ENCODE measurements around the gene TULP4. TPM values are rescaled to one million over a fixed set of nuclear protein-coding genes. Genes with fewer than 3 reads are reported as not detected.

The TULP4 gene
- total and polyA plus RNA-seq, 7 donors = 2.4 to 142 (median 98.7) TPM

- peaks cover 0 to 7% (median 0%) of the 10 kb centered on the region in 4 donors for H3K36me3 ChIP-seq
- H3K4me3 ChIP-seq = no peak overlapping the region
- no peaks in the 10 kb centered on the region for H3K27me3 ChIP-seq
- intact Hi-C loops (cut with DNase I) = no loop called here
- no peak overlapping the region for H3K27ac ChIP-seq
- H3K9me3 ChIP-seq = peaks cover 0 to 3% (median 0%) of the 10 kb centered on the region in 4 donors
- H3K4me1 ChIP-seq = no peaks in the 10 kb centered on the region
- 91 to 94% methylated on average over 11 of the region's 11 CpGs for WGBS, 2 donors
- DNase-seq = no peak
- TF ChIP-seq CTCF (IDR thresholded peaks at IDR 0.05) (no peak), POLR2A (IDR thresholded peaks at IDR 0.05) (no peak), POLR2AphosphoS5 (IDR thresholded peaks at IDR 0.05) (no peak), EP300 (IDR thresholded peaks at IDR 0.05) (no peak)
These were observed 570 bp downstream of the TULP4 start for GRCh38 chr6:158312672-158313397.

GRCh38 chr6:158313989-158314388, 1.7 kb downstream of the TULP4 start:
- Histone ChIP-seq H3K36me3 (peaks cover 0 to 7% (median 0%) of the 10 kb centered on the region in 4 donors), H3K27me3 (no peaks in the 10 kb centered on the region), H3K4me1 (no peaks in the 10 kb centered on the region), H3K4me3 (no peak overlapping the region), H3K27ac (no peak overlapping the region), H3K9me3 (peaks cover 0 to 3% (median 0%) of the 10 kb centered on the region in 4 donors)
- no peak for TF ChIP-seq EP300 (IDR thresholded peaks at IDR 0.05)
- intact Hi-C loops (cut with DNase I) = no loop called here
- no peak for DNase-seq
- 65 to 78% methylated on average over 9 of the region's 9 CpGs for WGBS, 2 donors

DNA sequence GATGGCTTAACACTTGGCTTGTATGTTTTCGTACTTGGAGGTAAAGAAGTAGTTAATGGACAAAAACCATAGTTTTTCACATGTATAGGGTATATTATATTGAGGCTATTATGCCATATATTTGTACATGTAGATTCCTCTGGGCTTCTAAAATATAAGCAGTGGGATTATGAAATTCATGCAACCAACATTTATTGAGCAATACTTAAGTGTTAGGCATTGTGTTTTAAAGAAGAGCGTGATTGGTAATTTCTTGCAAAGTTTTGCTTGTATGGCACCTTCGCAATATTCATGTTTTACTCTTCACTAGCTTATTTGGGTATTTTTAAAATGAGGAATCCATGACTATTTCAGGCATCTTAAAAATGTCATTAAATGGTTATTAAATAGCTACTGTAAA, 2.5 kb downstream of the TULP4 start:
- DNase-seq = no peak
- peaks cover 0 to 7% (median 0%) of the 10 kb centered on the region in 4 donors for H3K36me3 ChIP-seq
- peaks cover 0 to 3% (median 0%) of the 10 kb centered on the region in 4 donors for H3K9me3 ChIP-seq
- H3K4me1 ChIP-seq = no peaks in the 10 kb centered on the region
- WGBS, 2 donors = 94 to 97% methylated on average over 3 of the region's 3 CpGs
- no peak overlapping the region for H3K4me3 ChIP-seq
- no peak overlapping the region for H3K27ac ChIP-seq
- intact Hi-C loops (cut with DNase I) = no loop called here
- H3K27me3 ChIP-seq = no peaks in the 10 kb centered on the region
- no peak for TF ChIP-seq EP300 (IDR thresholded peaks at IDR 0.05)
- no peak for TF ChIP-seq POLR2A (IDR thresholded peaks at IDR 0.05)
- TF ChIP-seq POLR2AphosphoS5 (IDR thresholded peaks at IDR 0.05) = no peak
- no peak for TF ChIP-seq CTCF (IDR thresholded peaks at IDR 0.05)

GRCh38 chr6:158316022-158316421, 3.8 kb downstream of the TULP4 start:
- peaks cover 0 to 7% (median 0%) of the 10 kb centered on the region in 4 donors for H3K36me3 ChIP-seq
- DNase-seq = no peak
- no peak overlapping the region for H3K27ac ChIP-seq
- TF ChIP-seq POLR2AphosphoS5 (IDR thresholded peaks at IDR 0.05) = no peak
- TF ChIP-seq CTCF (IDR thresholded peaks at IDR 0.05) = no peak
- TF ChIP-seq EP300 (IDR thresholded peaks at IDR 0.05) = no peak
- H3K27me3 ChIP-seq = no peaks in the 10 kb centered on the region
- intact Hi-C loops (cut with DNase I) = no loop called here
- no peak overlapping the region for H3K4me3 ChIP-seq
- WGBS, 2 donors = 82 to 84% methylated on average over 3 of the region's 3 CpGs
- H3K4me1 ChIP-seq = no peaks in the 10 kb centered on the region
- H3K9me3 ChIP-seq = peaks cover 0 to 3% (median 0%) of the 10 kb centered on the region in 4 donors

- Histone ChIP-seq H3K4me1 (peaks cover 0 to 31% (median 13%) of the 10 kb centered on the region in 4 donors), H3K9me3 (no peaks in the 10 kb centered on the region), H3K4me3 (no peak overlapping the region), H3K36me3 (no peaks in the 10 kb centered on the region), H3K27me3 (no peaks in the 10 kb centered on the region), H3K27ac (no peak overlapping the region)
- intact Hi-C loops (cut with DNase I) = no loop called here
- TF ChIP-seq POLR2AphosphoS5 (IDR thresholded peaks at IDR 0.05) = no peak
- no peak for TF ChIP-seq CTCF (IDR thresholded peaks at IDR 0.05)
- TF ChIP-seq EP300 (IDR thresholded peaks at IDR 0.05) = no peak
- TF ChIP-seq POLR2A (IDR thresholded peaks at IDR 0.05) = no peak
- no peak for DNase-seq
These were observed 9.7 kb downstream of the TULP4 start for GRCh38 chr6:158321960-158322359.

Data from sigmoid colon (tissue), 7 donors.